Endothelial cell of umbilical vein (primary cell): Measurements from ENCODE around the gene STKLD1. TPM values are rescaled to one million over a fixed set of nuclear protein-coding genes. Genes with fewer than 3 reads are reported as not detected.

Experiments
- BruUV-seq: library from RNA; stranded (reverse); fragments of 400-500 nt; replicated peaks from 2 replicates; lab custom pipeline; 2021; lab: Mats Ljungman, UMichigan
- CTCF ChIA-PET: fragments of 300-600, 350-600 bp; sonication (Branson Sonifier 250); formaldehyde crosslinking; loops from one replicate; lab custom pipeline; 2021; ENCODE audit warnings: antibody characterized with exemption, inconsistent platforms; lab: Charles Lee
- POLR2A ChIA-PET: fragments of 300-600, 350-600 bp; sonication (Branson Sonifier 250); formaldehyde crosslinking; loops from one replicate; lab custom pipeline; 2021; ENCODE audit warnings: antibody characterized with exemption, inconsistent platforms; lab: Charles Lee
- DNase-seq: peaks from one replicate; pipeline ENCODE4 v3.0.0-alpha.2; 2011; ENCODE audit warnings: low read depth, low spot score
- FAIRE-seq: peaks from 2 replicates; lab custom pipeline; 2011; peaks lifted over from hg19 to GRCh38; lab: Jason Lieb, UNC
- H2AFZ ChIP-seq: 2 replicates; pipeline ENCODE4 v1.6.0; 2012; ENCODE audit warnings: low read depth, low read length, control low read depth, inconsistent platforms
- H3K27ac ChIP-seq: 2 replicates; pipeline ENCODE4 v1.5.1; 2011; ENCODE audit warnings: low read depth, mild to moderate bottlenecking, control low read depth, low read length, moderate library complexity; ENCODE audit not compliant: insufficient read depth
- H3K27me3 ChIP-seq, 2 experiments: 2 replicates each; pipeline versions ENCODE4 v1.6.0 to v1.6.1; 2011; ENCODE audit warnings: low read length in 2 of 2, mixed read lengths in 1 of 2; ENCODE audit not compliant: control insufficient read depth in 2 of 2, insufficient read depth in 2 of 2
- H3K36me3 ChIP-seq, 2 experiments: 2 replicates in 1 of 2; 3 replicates in 1 of 2; pipeline ENCODE4 v1.5.1; 2011; ENCODE audit warnings: low read length in 2 of 2, mild to moderate bottlenecking in 1 of 2, moderate library complexity in 1 of 2; ENCODE audit not compliant: control insufficient read depth in 2 of 2, insufficient read depth in 2 of 2; ENCODE audit errors: extremely low read depth in 1 of 2
- H3K4me1 ChIP-seq: 3 replicates; pipeline ENCODE4 v1.5.1; 2011; ENCODE audit warnings: mild to moderate bottlenecking, low read length; ENCODE audit not compliant: control insufficient read depth, insufficient read depth; ENCODE audit errors: extremely low read depth
- H3K4me2 ChIP-seq: 2 replicates; pipeline ENCODE4 v1.6.1; 2011; ENCODE audit warnings: low read length, control low read depth, mixed read lengths; ENCODE audit not compliant: insufficient read depth
- H3K4me3 ChIP-seq, 3 experiments: fragments of 200-600 bp in 1 of 3; sonication (generic), shearing (Covaris generic) in 1 of 3; replicated peaks in 1 of 3; 2 replicates each; pipeline ENCODE4 v1.5.1; 2011 to 2016; ENCODE audit warnings: control low read depth in 3 of 3, low read length in 3 of 3, mild to moderate bottlenecking in 2 of 3, inconsistent platforms in 1 of 3, low read depth in 1 of 3, moderate library complexity in 1 of 3; ENCODE audit not compliant: insufficient read depth in 1 of 3
- H3K79me2 ChIP-seq: 2 replicates; pipeline ENCODE4 v1.6.0; 2012; ENCODE audit warnings: low read length, inconsistent platforms; ENCODE audit not compliant: control insufficient read depth, insufficient read depth
- H3K9ac ChIP-seq: replicated peaks from 2 replicates; pipeline ENCODE3; 2011; ENCODE audit warnings: low read length, control low read depth; ENCODE audit not compliant: insufficient read depth; ENCODE audit errors: extremely low read depth
- H3K9me1 ChIP-seq: replicated peaks from 3 replicates; pipeline ENCODE4 v1.6.0; 2011; ENCODE audit warnings: mild to moderate bottlenecking, low read length; ENCODE audit not compliant: control insufficient read depth, insufficient read depth; ENCODE audit errors: extremely low read depth
- H3K9me3 ChIP-seq: replicated peaks from 2 replicates; pipeline ENCODE4 v1.5.1; 2012; ENCODE audit warnings: low read length, inconsistent platforms; ENCODE audit not compliant: control insufficient read depth, insufficient read depth
- H4K20me1 ChIP-seq: replicated peaks from 2 replicates; pipeline ENCODE3; 2011; ENCODE audit warnings: mild to moderate bottlenecking, low read length; ENCODE audit not compliant: control insufficient read depth, insufficient read depth; ENCODE audit errors: extremely low read depth
- CTCF ChIP-seq, 2 donors: IDR thresholded peaks; 1 replicate in 1 of 2; 2 replicates in 1 of 2; pipeline ENCODE4 v1.5.1; 2011; ENCODE audit warnings: low read length in 2 of 2, mild to moderate bottlenecking in 2 of 2, moderate library complexity in 2 of 2, control low read depth in 1 of 2, inconsistent platforms in 1 of 2, low read depth in 1 of 2; ENCODE audit not compliant: insufficient read depth in 1 of 2; ENCODE audit errors: extremely low read depth in 1 of 2
- EZH2 ChIP-seq: IDR thresholded peaks from 2 replicates; pipeline ENCODE4 v1.6.1; 2012; ENCODE audit warnings: borderline replicate concordance, low read depth, mild to moderate bottlenecking, moderate library complexity, low read length, inconsistent platforms; ENCODE audit not compliant: severe bottlenecking
- FOS ChIP-seq: IDR thresholded peaks from 2 replicates; pipeline ENCODE4 v1.6.1; 2011; ENCODE audit warnings: mild to moderate bottlenecking, low read length, moderate library complexity, borderline replicate concordance; ENCODE audit not compliant: insufficient read depth
- GATA2 ChIP-seq: IDR thresholded peaks from 2 replicates; pipeline ENCODE4 v1.7.0; 2011; ENCODE audit warnings: low read depth, mild to moderate bottlenecking, moderate library complexity, mixed read lengths, low read length; ENCODE audit not compliant: insufficient read length, insufficient read depth
- JUN ChIP-seq: IDR thresholded peaks from 2 replicates; pipeline ENCODE4 v1.6.1; 2011; ENCODE audit warnings: borderline replicate concordance, low read depth; ENCODE audit not compliant: insufficient read length, insufficient read depth
- MAX ChIP-seq: IDR thresholded peaks from 2 replicates; pipeline ENCODE4 v1.6.1; 2011; ENCODE audit not compliant: insufficient read depth, insufficient read length
- MYC ChIP-seq: IDR thresholded peaks from one replicate; pipeline ENCODE4 v1.6.1; 2011; ENCODE audit warnings: mild to moderate bottlenecking, low read depth, low read length
- POLR2A ChIP-seq: IDR thresholded peaks from 2 replicates; pipeline ENCODE4 v1.6.1; 2012; ENCODE audit warnings: low read depth, mild to moderate bottlenecking, control low read depth, low read length
- POLR2AphosphoS5 ChIP-seq: IDR thresholded peaks from 2 replicates; pipeline ENCODE4 v1.6.1; 2012; ENCODE audit warnings: low read depth, mild to moderate bottlenecking, control low read depth, low read length, moderate library complexity; ENCODE audit not compliant: insufficient read depth
- dilution Hi-C: fragments of 300-500 bp; cut with MboI; formaldehyde crosslinking; loops from one replicate; pipeline ENCODE4 v1.15.0; 2019; ENCODE audit warnings: low sequenced_read_pairs; ENCODE audit not compliant: extremely low pct_ligation_motif_present
- intact Hi-C: fragments of 100-400 bp; cut with micrococcal nuclease; formaldehyde crosslinking; loops from one replicate; pipeline ENCODE4 v1.10.0; 2022
- polyA plus RNA-seq, 4 experiments: library from polyadenylated mRNA; depleted of rRNA in 3 of 4; stranded (reverse) in 3 of 4; unstranded in 1 of 4; fragments of >200 nt; gene quantifications; 2 replicates each; pipeline versions ENCODE4 v1.2.1 to v1.2.3, GENCODE V29; 2011 to 2012; ENCODE audit warnings: missing spikeins in 1 of 4
- total RNA-seq: library from RNA; stranded (reverse); gene quantifications from 2 replicates; pipeline ENCODE4 v1.2.3, GENCODE V29; 2021

The STKLD1 gene
- total and polyA plus RNA-seq, 2 donors (not counting 3 experiments of a cell fraction or from before 2014, with no cell fraction given) = 0.29 to 0.77 TPM

GRCh38 chr9:133356391-133357091, 19.6 kb upstream of the STKLD1 start, which contains the start of the genes SURF1 and SURF2:
Gene SURF1, minus strand, starts transcription at chr9:133356487. Its CDS starts 34 bp downstream, at chr9:133356453.
Gene SURF2, plus strand, starts transcription at chr9:133356550. Its CDS starts 43 bp downstream, at chr9:133356593.
- DNase-seq (peak; percentile 44), FAIRE-seq (peak; percentile 59)
- TF ChIP-seq JUN (no peak), POLR2AphosphoS5 (peak; percentile 80), GATA2 (no peak), EZH2 (no peak), MAX (no peak), CTCF (IDR thresholded peaks at IDR 0.05; ENCODE audit: extremely low read depth in 1 of 2, insufficient read depth in 1 of 2, low read depth in 1 of 2, low read length in 2 of 2) (no peak), FOS (no peak), POLR2A (peak; percentile 65), MYC (no peak)
- POLR2A ChIA-PET = interaction anchor here (1.5 kb wide), 1 partner anchor 8 kb away, joined by 10 read pairs; the partner anchor contains the start of genes MED22 and RPL7A
- Histone ChIP-seq H3K9me1 (no peaks in the 10 kb centered on the region), H3K4me1 (peaks cover 10% of the 10 kb centered on the region), H2AFZ (peak within 1 kb of the TSS; percentile 45), H3K27me3 (no peaks in the 10 kb centered on the region), H3K79me2 (no peaks in the 10 kb centered on the region), H3K27ac (peak within 1 kb of the TSS; percentile 60), H3K9ac (peak within 1 kb of the TSS; percentile 78), H3K4me3 (peak within 1 kb of the TSS; percentile 62 to 78 (median 77)), H3K9me3 (no peaks in the 10 kb centered on the region), H4K20me1 (no peaks in the 10 kb centered on the region), H3K4me2 (peak within 1 kb of the TSS; percentile 72), H3K36me3 (peaks cover 6 to 25% of the 10 kb centered on the region in 2 experiments)
- CTCF ChIA-PET = interaction anchor here (1.0 to 1.4 kb wide), 8 partner anchors 14 to 171 kb away, joined by 3 to 7 read pairs (median 5); no protein-coding TSS in a partner anchor
- dilution Hi-C loops (no loop called here), intact Hi-C loops (loop anchor here (1.0 to 2.0 kb wide), 3 partner anchors 19 to 130 kb away; partner anchors contain the start of gene SLC2A6)
- BruUV-seq = no TSS peak
